Left hindlimb (tissue), 1 donor: ENCODE results near the gene TSR2.
"Not testable (repeated sequence)": the region's sequence is repeated elsewhere in the genome, so short reads cannot be mapped to it uniquely, and the experiment has no call there.

ENCODE experiments used
- DNase-seq: peaks from one replicate; pipeline ENCODE4 v3.0.0-alpha.2; 2018

TSR2 gene

DNA sequence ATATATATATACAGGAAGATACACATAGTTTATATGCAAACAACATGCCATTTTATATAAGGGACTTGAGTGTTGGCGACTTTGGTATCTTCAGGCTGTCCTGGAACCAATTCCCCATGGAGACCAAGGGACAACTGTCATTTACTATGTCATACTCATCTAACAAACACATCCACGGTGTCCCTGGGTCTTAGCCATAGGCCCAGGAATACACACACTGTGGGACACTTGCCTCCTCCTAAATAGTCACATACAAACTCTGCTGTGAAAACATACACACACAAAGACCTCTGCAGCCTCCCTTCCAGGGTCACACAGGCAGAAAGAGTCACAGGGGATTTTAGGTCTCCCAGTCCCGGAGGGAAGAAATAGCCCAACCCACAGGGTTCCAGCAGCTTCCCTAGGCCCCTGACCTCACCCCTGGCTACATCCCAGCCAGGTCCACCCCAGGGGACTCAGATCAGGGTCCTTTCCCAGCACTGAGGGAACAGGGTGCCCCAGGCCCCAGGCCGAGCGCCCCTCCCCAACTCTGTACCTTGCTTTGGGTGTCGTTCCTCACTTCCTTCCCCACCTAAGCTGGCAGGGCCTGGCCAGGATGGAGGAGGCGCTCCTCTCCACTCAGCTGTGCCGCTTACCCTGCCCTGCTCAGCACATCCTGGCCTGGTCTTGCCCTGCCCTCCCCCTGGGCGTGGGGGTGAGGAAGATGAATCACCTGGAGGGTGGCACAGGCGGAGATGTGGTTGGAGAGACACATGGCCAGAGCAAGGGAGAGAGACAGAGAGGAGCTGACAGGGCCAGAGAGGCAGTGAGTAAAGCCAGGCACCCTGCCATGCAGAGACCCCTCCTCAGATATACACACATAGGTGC, 34.0 kb downstream of the TSR2 start:
- no peak for DNase-seq

DNA sequence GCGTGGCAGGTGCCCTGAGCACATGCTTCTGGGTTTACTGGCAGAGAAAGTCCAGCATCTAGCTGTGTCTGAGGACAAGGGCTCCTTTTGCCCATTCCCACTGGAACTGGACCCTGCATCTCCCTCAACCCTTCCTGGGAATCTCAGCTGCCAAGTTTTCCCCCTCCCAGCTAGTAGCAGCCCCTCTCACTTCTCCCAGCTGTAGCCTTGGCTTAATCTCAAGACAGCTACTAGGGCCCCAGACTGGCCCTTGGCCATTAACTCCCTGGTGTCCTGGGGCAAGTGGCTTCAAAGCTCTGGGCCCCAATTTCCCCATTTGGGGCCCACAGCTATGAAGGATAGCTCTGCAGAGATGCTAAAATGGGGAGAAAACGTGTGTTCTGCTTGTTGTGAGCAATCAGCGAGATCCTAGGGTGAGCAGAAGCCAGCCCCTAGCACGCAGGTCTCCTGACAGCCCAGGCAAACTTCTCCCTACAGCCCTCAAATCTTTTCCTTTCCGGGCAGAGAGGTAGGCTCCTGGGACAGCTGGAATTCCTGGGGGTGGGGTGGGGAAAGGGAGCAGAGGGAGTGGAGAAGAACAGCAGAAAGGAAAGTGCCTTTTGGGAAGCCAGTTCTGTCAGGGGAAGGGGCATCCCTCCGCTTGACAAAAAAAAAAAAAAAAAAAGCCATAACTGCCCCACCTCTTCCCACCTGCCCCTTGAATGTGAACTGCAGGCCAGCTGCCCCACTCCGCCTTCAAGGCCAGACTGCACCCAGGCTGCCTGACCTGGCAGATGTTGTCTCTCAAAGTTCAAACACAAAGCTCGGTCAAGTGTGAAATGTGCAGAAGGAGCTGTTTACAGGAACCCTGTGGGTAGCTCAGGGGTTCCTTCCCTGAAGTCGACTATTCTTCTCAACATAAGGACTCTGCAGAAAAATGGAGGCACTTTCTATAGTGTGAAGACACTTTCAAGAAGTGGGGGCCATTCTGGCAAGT, 39.2 kb downstream of the TSR2 start:
- no peak for DNase-seq

DNA sequence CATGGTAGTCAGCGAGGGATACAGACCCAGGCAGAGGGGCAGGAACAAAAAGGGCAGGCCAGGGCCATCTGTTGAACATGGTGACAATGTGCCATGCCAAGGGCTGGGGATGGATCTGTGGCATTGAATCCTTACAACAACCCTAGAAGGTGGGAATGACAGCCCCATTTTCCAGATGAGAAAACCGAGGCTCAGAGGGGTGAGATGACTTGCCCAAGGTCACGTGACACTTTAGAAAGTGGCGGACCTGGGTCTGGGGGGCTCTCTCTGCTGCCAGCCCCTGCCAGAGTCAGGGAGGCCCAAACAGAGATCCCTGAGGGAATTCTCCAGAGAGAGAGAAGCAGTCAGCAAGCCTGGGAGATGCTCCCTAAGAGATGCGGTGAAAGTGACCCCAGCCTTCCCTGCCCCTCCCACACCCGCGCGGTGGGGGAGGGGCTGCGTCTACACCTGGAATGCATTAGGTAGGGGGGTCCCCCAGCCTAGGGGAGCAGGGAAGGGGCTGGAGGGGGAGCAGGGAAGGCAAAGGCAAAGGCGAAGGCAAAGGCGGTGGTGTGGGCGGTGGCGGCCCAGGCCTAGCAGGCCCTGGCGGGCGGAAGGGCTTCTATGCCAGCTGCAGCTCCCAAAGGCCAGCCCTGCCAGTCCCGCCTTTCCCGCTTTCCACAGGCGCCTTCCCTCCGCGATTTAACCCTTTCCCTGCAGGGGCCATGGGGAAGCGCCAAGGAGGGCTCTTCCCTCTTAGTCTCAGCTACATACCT, 42.8 kb downstream of the TSR2 start:
- DNase-seq: peak; percentile 59

DNA sequence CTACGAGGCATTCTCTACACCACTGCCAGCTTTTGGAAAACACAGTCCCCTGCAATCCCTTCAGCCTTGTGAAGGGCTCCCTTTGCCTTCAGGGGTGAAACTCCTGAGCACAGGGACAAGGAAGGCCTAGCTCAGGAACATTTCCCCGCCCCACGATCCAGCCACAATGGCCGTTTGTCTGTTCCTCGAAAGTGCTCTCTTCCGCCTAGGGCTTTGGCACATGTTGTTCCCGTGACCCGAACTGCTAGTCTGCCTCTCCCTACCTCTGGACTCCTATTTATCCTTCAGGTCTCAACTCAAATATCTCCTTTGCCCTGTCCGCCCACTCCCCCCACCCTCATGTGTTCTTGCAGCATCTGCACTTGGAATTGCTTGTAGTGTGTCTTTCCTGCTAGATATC, 43.7 kb downstream of the TSR2 start:
- no peak for DNase-seq

DNA sequence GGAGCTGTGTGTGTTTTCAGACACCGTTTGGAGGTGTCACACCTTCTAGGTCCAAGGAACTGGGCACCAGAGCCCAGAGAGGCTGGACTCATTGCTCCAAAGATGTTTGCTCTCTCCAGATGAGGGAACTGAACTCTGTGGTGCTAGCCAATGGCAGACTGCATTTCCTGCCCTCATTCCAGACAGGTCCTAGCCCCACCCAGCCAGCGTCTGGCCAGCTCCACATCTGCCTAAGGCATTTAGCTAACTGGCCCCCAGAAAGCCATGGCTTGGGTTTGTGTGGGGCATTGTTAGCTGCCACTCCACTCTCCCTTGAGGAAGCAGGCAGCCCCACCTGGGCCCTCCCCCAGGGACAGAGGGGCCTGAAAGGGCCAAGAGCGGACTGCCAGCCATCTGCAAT, 44.5 kb downstream of the TSR2 start:
- DNase-seq: no peak

DNA sequence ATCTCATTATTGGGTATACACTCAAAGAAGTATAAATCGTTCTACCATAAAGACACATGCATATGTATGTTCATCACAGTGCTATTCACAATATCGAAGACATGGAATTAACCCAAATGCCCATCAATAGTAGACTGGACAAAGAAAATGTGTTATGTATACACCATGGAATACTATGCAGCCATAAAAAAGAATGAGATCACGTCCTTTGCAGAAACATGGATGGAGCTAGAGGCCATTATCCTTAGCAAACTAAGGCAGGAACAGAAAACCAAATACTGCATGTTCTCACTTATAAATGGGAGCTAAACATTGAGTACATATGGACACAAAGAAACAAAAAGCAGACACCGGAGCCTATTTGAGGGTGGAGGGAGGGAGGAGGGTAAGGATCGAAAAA, 49.6 kb downstream of the TSR2 start:
- not testable (repeated sequence) for DNase-seq

DNA sequence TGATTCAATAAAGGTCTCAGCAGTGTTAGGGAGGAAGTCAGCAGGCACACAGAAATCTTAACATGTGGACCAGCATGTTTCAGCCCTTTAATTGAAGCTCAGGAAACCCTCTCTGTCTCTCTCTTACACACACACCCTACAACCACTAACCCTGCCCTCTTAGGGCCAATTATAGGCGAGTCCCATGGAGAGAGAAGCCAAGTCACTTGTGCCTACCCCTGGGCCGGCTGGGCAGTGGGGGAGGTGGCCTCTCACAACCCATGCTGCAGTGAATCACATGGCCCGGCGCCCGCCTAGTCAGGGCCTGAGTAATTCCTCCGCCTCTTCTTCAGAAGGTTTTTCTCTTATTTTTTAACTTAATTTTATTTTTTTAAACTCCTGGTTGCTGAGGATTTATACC, 52.1 kb downstream of the TSR2 start:
- no peak for DNase-seq

DNA sequence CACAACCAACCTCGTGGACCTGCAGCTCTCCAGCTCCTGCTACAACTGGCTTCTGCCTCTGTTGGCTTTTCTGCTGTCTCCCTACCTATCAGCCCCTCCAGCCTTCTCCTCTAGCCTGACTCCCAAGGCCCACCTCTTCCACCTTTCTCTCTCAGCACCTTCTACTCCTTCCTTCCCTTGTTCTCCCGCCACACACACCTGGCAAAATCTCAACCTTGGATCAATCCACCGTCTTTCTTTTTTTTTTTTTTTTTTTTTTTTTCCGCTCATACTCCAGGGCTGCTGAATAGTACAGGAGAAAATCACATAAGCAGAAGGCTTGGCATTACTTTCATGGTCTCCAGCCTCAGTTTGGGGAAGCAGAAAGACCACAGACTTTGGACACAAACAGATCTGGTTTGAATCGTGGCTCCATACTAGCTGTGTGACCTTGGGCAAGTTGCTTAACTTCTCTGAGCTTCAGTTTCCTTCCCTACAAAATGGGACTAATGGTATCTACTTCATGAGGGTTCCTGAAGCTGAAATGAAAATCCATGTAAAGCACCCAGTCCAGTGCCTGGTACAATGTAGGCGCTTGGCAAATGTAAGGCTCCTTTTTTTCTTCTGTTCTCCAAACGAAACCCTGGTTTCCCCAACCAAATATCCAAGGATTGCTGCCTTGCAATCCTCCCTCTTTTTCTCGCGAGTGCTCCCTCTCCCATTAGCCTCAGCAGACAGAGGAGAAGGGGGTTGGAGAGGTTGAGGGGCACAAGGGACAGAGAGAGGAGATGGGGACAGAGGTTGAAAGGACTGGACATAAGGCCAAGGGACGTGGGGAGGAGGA, 54.2 kb downstream of the TSR2 start:
- no peak for DNase-seq
